HFFc6 (cell line): ENCODE data around the gene NRDC. TPM values are rescaled to one million over a fixed set of nuclear protein-coding genes. Genes with fewer than 3 reads are reported as not detected.

ENCODE experiments used
- DNase-seq: peaks from one replicate; pipeline ENCODE4 v3.0.0-alpha.2; 2018
- H3K27ac Mint-ChIP-seq: 2 replicates; pipeline ENCODE4 v1.8.0; 2020; ENCODE audit warnings: mild to moderate bottlenecking, mixed read lengths
- H3K27me3 Mint-ChIP-seq: 2 replicates; pipeline ENCODE4 v1.8.0; 2021; ENCODE audit warnings: mild to moderate bottlenecking, moderate library complexity, mixed read lengths; ENCODE audit not compliant: insufficient read depth
- H3K36me3 Mint-ChIP-seq: 2 replicates; pipeline ENCODE4 v1.8.0; 2021; ENCODE audit warnings: low read depth, mixed read lengths
- H3K4me1 Mint-ChIP-seq: 2 replicates; pipeline ENCODE4 v1.8.0; 2020; ENCODE audit warnings: low read depth, mixed read lengths
- H3K4me3 Mint-ChIP-seq: 2 replicates; pipeline ENCODE4 v1.8.0; 2020; ENCODE audit warnings: mild to moderate bottlenecking, moderate library complexity, mixed read lengths
- H3K9me3 Mint-ChIP-seq: 2 replicates; pipeline ENCODE4 v1.8.0; 2020; ENCODE audit warnings: mild to moderate bottlenecking, mixed read lengths
- CTCF ChIP-seq: fragments of 200-600 bp; sonication (generic); IDR thresholded peaks from 2 replicates; pipeline ENCODE4 v1.5.0; 2021; ENCODE audit warnings: antibody characterized with exemption, mild to moderate bottlenecking
- total RNA-seq, 6 experiments: library from RNA; stranded (reverse); fragmentation: NEBNext Ultra II Directional; extraction: Animal tissue kit (Norgen Biotek cat#: 25700); gene quantifications; 2 replicates in 1 of 6; 3 replicates in 5 of 6; pipeline ENCODE4 v1.2.3, GENCODE V29; 2021

The NRDC gene
- total RNA-seq, 6 experiments from 2014 or later = 186 to 207 (median 193) TPM

DNA sequence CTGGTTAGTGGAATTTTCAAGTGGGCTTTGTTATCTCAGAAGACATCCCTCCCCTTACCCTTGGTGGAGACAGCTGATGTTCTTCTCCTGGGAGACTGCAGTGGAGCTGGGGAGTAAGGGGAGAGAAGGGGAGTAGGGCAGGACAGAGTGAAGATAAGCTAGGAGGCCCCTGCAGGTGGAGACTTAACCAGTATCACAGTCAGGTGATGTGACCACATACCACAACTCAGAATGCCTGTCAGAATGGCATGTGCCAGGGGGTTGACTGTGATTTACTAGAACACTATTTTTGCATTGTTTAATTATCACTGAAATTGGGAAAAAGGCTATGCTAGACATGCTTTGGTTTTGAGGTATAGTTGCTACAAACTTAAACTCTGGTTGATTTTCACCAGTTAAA, 124.6 kb downstream of the NRDC start:
- Mint-ChIP-seq H3K27me3 (no peaks in the 10 kb centered on the region; the same call in 1 of the 2 replicates), H3K36me3 (peaks cover 15% of the 10 kb centered on the region), H3K4me1 (peaks cover 15% of the 10 kb centered on the region), H3K4me3 (no peak overlapping the region), H3K27ac (no peak overlapping the region), H3K9me3 (no peaks in the 10 kb centered on the region)
- no peak for DNase-seq
- no peak for TF ChIP-seq CTCF

GRCh38 chr1:51752073-51752948, 126.2 kb downstream of the NRDC start:
- H3K27ac Mint-ChIP-seq = no peak overlapping the region
- TF ChIP-seq CTCF = 0 out of 2 replicates have a peak, but pooled peaks have one; percentile 16
- H3K27me3 Mint-ChIP-seq = no peaks in the 10 kb centered on the region; the same call in 1 of the 2 replicates
- DNase-seq = no peak
- no peak overlapping the region for H3K4me3 Mint-ChIP-seq
- peaks cover 15% of the 10 kb centered on the region for H3K4me1 Mint-ChIP-seq
- peaks cover 15% of the 10 kb centered on the region for H3K36me3 Mint-ChIP-seq
- no peaks in the 10 kb centered on the region for H3K9me3 Mint-ChIP-seq

DNA sequence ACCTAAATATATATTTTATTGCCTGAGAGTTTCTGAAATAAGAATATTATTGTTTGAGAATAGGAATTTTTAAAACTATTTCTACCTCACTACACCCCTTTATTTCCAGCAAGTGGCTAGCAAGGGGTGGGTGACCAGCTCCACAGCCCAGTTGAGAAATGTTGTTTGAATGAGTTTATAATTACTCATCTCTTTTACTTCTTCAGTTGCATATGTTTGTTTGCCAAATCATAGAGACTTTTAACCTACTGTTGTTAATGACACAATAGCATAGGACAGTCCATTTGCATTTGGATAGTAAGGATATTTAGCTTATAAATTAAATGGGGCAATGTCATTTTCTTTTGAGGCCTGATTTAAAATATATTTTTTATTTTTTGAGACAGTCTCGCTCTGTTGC, 127.8 kb downstream of the NRDC start:
- no peak for TF ChIP-seq CTCF
- H3K4me1 Mint-ChIP-seq = peaks cover 15% of the 10 kb centered on the region
- no peaks in the 10 kb centered on the region; the same call in 1 of the 2 replicates for H3K27me3 Mint-ChIP-seq
- DNase-seq = peak; percentile 35
- H3K36me3 Mint-ChIP-seq = peaks cover 15% of the 10 kb centered on the region
- peak overlapping the region; percentile 43; the same call in 1 of the 2 replicates for H3K27ac Mint-ChIP-seq
- no peaks in the 10 kb centered on the region for H3K9me3 Mint-ChIP-seq
- H3K4me3 Mint-ChIP-seq = no peak overlapping the region

DNA sequence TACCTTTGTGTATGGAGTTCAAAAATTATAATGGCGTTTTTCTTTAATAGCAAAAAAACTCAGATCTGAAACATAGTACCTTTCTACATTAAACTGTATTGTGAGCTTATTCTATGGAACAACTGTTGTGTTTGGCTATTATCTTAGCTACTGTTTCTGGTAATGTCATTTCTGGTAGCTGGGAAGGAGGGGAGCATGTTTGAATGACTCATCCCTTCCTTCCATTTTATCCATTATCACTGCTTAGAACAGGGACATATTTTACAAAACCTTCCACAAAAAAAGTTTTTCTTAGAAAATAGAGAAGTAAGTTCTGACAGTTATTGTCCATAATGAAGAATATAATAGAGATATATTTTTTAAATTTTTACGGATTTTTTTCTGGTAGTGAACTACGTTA, 128.3 kb downstream of the NRDC start:
- peaks cover 15% of the 10 kb centered on the region for H3K36me3 Mint-ChIP-seq
- DNase-seq = no peak
- H3K4me3 Mint-ChIP-seq = no peak overlapping the region
- no peaks in the 10 kb centered on the region; the same call in 1 of the 2 replicates for H3K27me3 Mint-ChIP-seq
- no peak overlapping the region for H3K27ac Mint-ChIP-seq
- no peaks in the 10 kb centered on the region for H3K9me3 Mint-ChIP-seq
- no peak for TF ChIP-seq CTCF
- peaks cover 15% of the 10 kb centered on the region for H3K4me1 Mint-ChIP-seq

DNA sequence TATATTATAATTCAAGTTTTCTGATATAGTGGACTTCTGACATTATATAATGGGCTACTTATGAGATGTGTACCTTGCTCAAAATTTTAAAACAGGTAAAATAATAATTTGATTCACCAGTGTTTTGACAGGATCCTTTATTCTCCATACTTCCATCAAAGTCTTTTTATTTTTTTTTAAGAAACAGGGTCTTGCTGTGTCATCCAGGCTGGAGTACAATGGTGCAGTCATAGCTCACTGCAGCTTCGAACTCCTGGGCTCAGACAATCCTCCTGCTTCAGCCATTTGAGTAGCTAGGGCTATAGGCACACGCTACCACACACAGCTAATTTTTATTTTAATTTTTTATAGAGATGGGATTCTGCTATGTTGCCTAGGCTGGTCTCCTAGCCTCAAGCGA, 129.4 kb downstream of the NRDC start:
- TF ChIP-seq CTCF = no peak
- DNase-seq = no peak
- Mint-ChIP-seq H3K27ac (no peak overlapping the region), H3K27me3 (no peaks in the 10 kb centered on the region; the same call in 1 of the 2 replicates), H3K9me3 (no peaks in the 10 kb centered on the region), H3K36me3 (peaks cover 10% of the 10 kb centered on the region), H3K4me1 (peaks cover 15% of the 10 kb centered on the region), H3K4me3 (no peak overlapping the region)
